SK-N-SH treated with all-trans-retinoic acid at 6 μM for 48 hours (cell line): Measurements from ENCODE around the gene C22orf39.
"Not testable (repeated sequence)": the region's sequence is repeated elsewhere in the genome, so short reads cannot be mapped to it uniquely, and the experiment has no call there.

ENCODE experiments used
- BACH2 ChIP-seq: fragments of 250-450 bp; sonication (Bioruptor Pico); IDR thresholded peaks from 2 replicates; pipeline ENCODE4 v1.9.0; 2021; ENCODE audit warnings: mild to moderate bottlenecking, borderline replicate concordance
- CSDC2 ChIP-seq: fragments of 250-450 bp; sonication (Bioruptor Pico); IDR thresholded peaks from 2 replicates; pipeline ENCODE4 v1.5.0; 2020; ENCODE audit warnings: mild to moderate bottlenecking, moderate library complexity
- PATZ1 ChIP-seq: fragments of 250-450 bp; sonication (Bioruptor Pico); IDR thresholded peaks from 2 replicates; pipeline ENCODE4 v1.8.0; 2020; ENCODE audit warnings: mild to moderate bottlenecking, moderate library complexity, borderline replicate concordance
- RARB ChIP-seq: fragments of 250-450 bp; sonication (Bioruptor Pico); IDR thresholded peaks from 2 replicates; pipeline ENCODE4 v1.8.0; 2021; ENCODE audit warnings: mild to moderate bottlenecking, moderate library complexity
- SNAI2 ChIP-seq: fragments of 250-450 bp; sonication (Bioruptor Pico); IDR thresholded peaks from 2 replicates; pipeline ENCODE4 v1.5.0; 2020; ENCODE audit warnings: mild to moderate bottlenecking, moderate library complexity
- ZFP3 ChIP-seq: fragments of 250-450 bp; sonication (Bioruptor Pico); IDR thresholded peaks from 2 replicates; pipeline ENCODE4 v1.5.0; 2020; ENCODE audit warnings: mild to moderate bottlenecking, moderate library complexity
- ZFP30 ChIP-seq: fragments of 450-650 bp; formaldehyde crosslinking; IDR thresholded peaks from 2 replicates; pipeline ENCODE4 v1.5.0; 2022; ENCODE audit warnings: mild to moderate bottlenecking, moderate library complexity
- ZNF70 ChIP-seq: fragments of 450-650 bp; formaldehyde crosslinking; IDR thresholded peaks from 2 replicates; pipeline ENCODE4 v1.5.0; 2020; ENCODE audit warnings: mild to moderate bottlenecking, moderate library complexity
- ZNF8 ChIP-seq: fragments of 450-650 bp; formaldehyde crosslinking; IDR thresholded peaks from 2 replicates; pipeline ENCODE4 v1.5.0; 2020; ENCODE audit warnings: mild to moderate bottlenecking, moderate library complexity
- TF ChIP-seq, protein P1 (sequence below): fragments of 250-450 bp; sonication (Bioruptor Pico); IDR thresholded peaks from 2 replicates; pipeline ENCODE4 v1.5.1; 2020; ENCODE audit warnings: low read depth, mild to moderate bottlenecking, moderate library complexity
- TF ChIP-seq, protein P2 (sequence below): fragments of 250-450 bp; sonication (Bioruptor Pico); IDR thresholded peaks from 2 replicates; pipeline ENCODE4 v1.8.0; 2021; ENCODE audit warnings: low read depth, mild to moderate bottlenecking, moderate library complexity, borderline replicate concordance

GRCh38 chr22:19436444-19437161, 10.9 kb downstream of the C22orf39 start:
- TF ChIP-seq PATZ1 (CRISPR knock-in tag); ZFP3 (CRISPR knock-in tag); ZNF70 (CRISPR knock-in tag); SNAI2; BACH2 (CRISPR knock-in tag); RARB (CRISPR knock-in tag); ZFP30 (CRISPR knock-in tag); CSDC2 (CRISPR knock-in tag); ZNF8 (CRISPR knock-in tag): not testable (repeated sequence)
- TF ChIP-seq, protein P1, sequence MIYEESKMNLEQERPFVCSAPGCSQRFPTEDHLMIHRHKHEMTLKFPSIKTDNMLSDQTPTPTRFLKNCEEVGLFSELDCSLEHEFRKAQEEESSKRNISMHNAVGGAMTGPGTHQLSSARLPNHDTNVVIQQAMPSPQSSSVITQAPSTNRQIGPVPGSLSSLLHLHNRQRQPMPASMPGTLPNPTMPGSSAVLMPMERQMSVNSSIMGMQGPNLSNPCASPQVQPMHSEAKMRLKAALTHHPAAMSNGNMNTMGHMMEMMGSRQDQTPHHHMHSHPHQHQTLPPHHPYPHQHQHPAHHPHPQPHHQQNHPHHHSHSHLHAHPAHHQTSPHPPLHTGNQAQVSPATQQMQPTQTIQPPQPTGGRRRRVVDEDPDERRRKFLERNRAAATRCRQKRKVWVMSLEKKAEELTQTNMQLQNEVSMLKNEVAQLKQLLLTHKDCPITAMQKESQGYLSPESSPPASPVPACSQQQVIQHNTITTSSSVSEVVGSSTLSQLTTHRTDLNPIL (CRISPR knock-in tag) = not testable (repeated sequence)
- TF ChIP-seq, protein P2, sequence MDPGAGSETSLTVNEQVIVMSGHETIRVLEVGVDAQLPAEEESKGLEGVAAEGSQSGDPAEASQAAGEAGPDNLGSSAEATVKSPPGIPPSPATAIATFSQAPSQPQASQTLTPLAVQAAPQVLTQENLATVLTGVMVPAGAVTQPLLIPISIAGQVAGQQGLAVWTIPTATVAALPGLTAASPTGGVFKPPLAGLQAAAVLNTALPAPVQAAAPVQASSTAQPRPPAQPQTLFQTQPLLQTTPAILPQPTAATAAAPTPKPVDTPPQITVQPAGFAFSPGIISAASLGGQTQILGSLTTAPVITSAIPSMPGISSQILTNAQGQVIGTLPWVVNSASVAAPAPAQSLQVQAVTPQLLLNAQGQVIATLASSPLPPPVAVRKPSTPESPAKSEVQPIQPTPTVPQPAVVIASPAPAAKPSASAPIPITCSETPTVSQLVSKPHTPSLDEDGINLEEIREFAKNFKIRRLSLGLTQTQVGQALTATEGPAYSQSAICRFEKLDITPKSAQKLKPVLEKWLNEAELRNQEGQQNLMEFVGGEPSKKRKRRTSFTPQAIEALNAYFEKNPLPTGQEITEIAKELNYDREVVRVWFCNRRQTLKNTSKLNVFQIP = not testable (repeated sequence)
